RWPE2 (cell line): ENCODE results near the gene FBXL7.

Source experiments
- ATAC-seq: fragments of 200-7000 bp; cut with Tn5 transposase; 3 replicates; pipeline ENCODE4 v1.9.1; 2021; ENCODE audit warnings: low read depth
- DNase-seq: peaks from one replicate; pipeline ENCODE4 v3.0.0-alpha.2; 2020; ENCODE audit warnings: low spot score
- H3K27ac ChIP-seq: fragments of 450-650 bp; 2 replicates; pipeline ENCODE4 v1.5.1; 2017; ENCODE audit warnings: mild to moderate bottlenecking; ENCODE audit not compliant: poor library complexity, severe bottlenecking
- H3K27me3 ChIP-seq: fragments of 250-450 bp; sonication (Bioruptor Pico); 2 replicates; pipeline ENCODE4 v1.5.1; 2021; ENCODE audit warnings: mild to moderate bottlenecking, moderate library complexity; ENCODE audit not compliant: insufficient read depth, poor library complexity, severe bottlenecking
- H3K36me3 ChIP-seq: fragments of 250-450 bp; sonication (Bioruptor Pico); 2 replicates; pipeline ENCODE4 v1.5.1; 2020; ENCODE audit warnings: low read depth, mild to moderate bottlenecking, moderate library complexity
- H3K4me1 ChIP-seq: fragments of 250-450 bp; sonication (Bioruptor Pico); 2 replicates; pipeline ENCODE4 v1.5.1; 2021; ENCODE audit warnings: mild to moderate bottlenecking, moderate library complexity; ENCODE audit not compliant: insufficient read depth, poor library complexity, severe bottlenecking
- H3K4me3 ChIP-seq: fragments of 250-450 bp; sonication (Bioruptor Pico); 2 replicates; pipeline ENCODE4 v1.5.1; 2021; ENCODE audit warnings: mild to moderate bottlenecking, moderate library complexity; ENCODE audit not compliant: severe bottlenecking
- H3K9me3 ChIP-seq: fragments of 250-450 bp; sonication (Bioruptor Pico); 2 replicates; pipeline ENCODE4 v1.5.1; 2021; ENCODE audit warnings: mild to moderate bottlenecking, moderate library complexity; ENCODE audit not compliant: severe bottlenecking
- CTCF ChIP-seq: fragments of 450-650 bp; IDR thresholded peaks from one replicate; pipeline ENCODE4 v1.5.1; 2017; ENCODE audit warnings: mild to moderate bottlenecking, moderate library complexity; ENCODE audit not compliant: poor library complexity, severe bottlenecking

FBXL7 gene

GRCh38 chr5:15968993-15969392 lies 469.0 kb downstream of the FBXL7 start:
- H3K27ac ChIP-seq, result no peak overlapping the region
- no peak overlapping the region for H3K4me3 ChIP-seq
- no peak for TF ChIP-seq CTCF
- no peaks in the 10 kb centered on the region for H3K36me3 ChIP-seq
- DNase-seq (no peak), ATAC-seq (no peak)
- no peaks in the 10 kb centered on the region for H3K4me1 ChIP-seq
- no peaks in the 10 kb centered on the region for H3K27me3 ChIP-seq
- no peaks in the 10 kb centered on the region for H3K9me3 ChIP-seq

- no peak overlapping the region for H3K27ac ChIP-seq
- no peaks in the 10 kb centered on the region for H3K9me3 ChIP-seq
- DNase-seq (no peak), ATAC-seq (no peak)
- H3K4me1 ChIP-seq, result no peaks in the 10 kb centered on the region
- H3K36me3 ChIP-seq, result no peaks in the 10 kb centered on the region
- no peak for TF ChIP-seq CTCF
- H3K27me3 ChIP-seq, result no peaks in the 10 kb centered on the region
- no peak overlapping the region for H3K4me3 ChIP-seq
Observed at GRCh38 chr5:15977851-15978250, 477.9 kb downstream of the FBXL7 start.

GRCh38 chr5:15980835-15981234 lies 480.9 kb downstream of the FBXL7 start:
- TF ChIP-seq CTCF, result no peak
- Histone ChIP-seq H3K27ac (no peak overlapping the region), H3K4me3 (no peak overlapping the region), H3K36me3 (no peaks in the 10 kb centered on the region), H3K27me3 (no peaks in the 10 kb centered on the region), H3K9me3 (no peaks in the 10 kb centered on the region), H3K4me1 (no peaks in the 10 kb centered on the region)
- DNase-seq, result no peak
- no peak for ATAC-seq

- Histone ChIP-seq H3K9me3 (no peaks in the 10 kb centered on the region), H3K4me3 (no peak overlapping the region), H3K36me3 (no peaks in the 10 kb centered on the region), H3K27me3 (no peaks in the 10 kb centered on the region), H3K4me1 (no peaks in the 10 kb centered on the region), H3K27ac (no peak overlapping the region)
- no peak for DNase-seq
- ATAC-seq, result no peak
- TF ChIP-seq CTCF, result no peak
Observed at GRCh38 chr5:15983392-15983791, 483.4 kb downstream of the FBXL7 start.
